PC-3 (cell line): Measurements from ENCODE around the gene CERK. TPM values are rescaled to one million over a fixed set of nuclear protein-coding genes. Genes with fewer than 3 reads are reported as not detected.

Source experiments
- ATAC-seq: fragments of 200-7000 bp; cut with Tn5 transposase; 2 replicates; pipeline ENCODE4 v1.9.1; 2020; ENCODE audit warnings: mild to moderate bottlenecking, moderate library complexity
- BruUV-seq: library from RNA; stranded (reverse); fragments of 400-500 nt; replicated peaks from 2 replicates; lab custom pipeline; 2021; lab: Mats Ljungman, UMichigan
- CTCF ChIA-PET: fragments of 300-600 bp; sonication (Branson Sonifier 250); formaldehyde crosslinking; loops from one replicate; lab custom pipeline; 2022; ENCODE audit warnings: antibody characterized with exemption; lab: Charles Lee
- POLR2A ChIA-PET: fragments of 300-600 bp; sonication (Branson Sonifier 250); formaldehyde crosslinking; loops from one replicate; lab custom pipeline; 2022; ENCODE audit warnings: antibody characterized with exemption; ENCODE audit not compliant: unreplicated experiment; lab: Charles Lee
- DNase-seq: peaks from one replicate; pipeline ENCODE4 v3.0.0-alpha.2; 2015
- H2AFZ ChIP-seq: fragments of 300-600 bp; sonication (generic); 2 replicates; pipeline ENCODE4 v1.6.0; 2016; ENCODE audit warnings: antibody characterized with exemption, low read length
- H3F3A ChIP-seq: fragments of 300-600 bp; sonication (generic); one replicate; pipeline ENCODE4 v1.6.0; 2017; ENCODE audit warnings: antibody characterized with exemption, low read length, control low read depth, mild to moderate bottlenecking; ENCODE audit not compliant: unreplicated experiment
- H3K27ac ChIP-seq: fragments of 300-600 bp; sonication (generic); 2 replicates; pipeline ENCODE4 v1.5.1; 2016; ENCODE audit warnings: mild to moderate bottlenecking, low read length
- H3K27me3 ChIP-seq: fragments of 300-600 bp; sonication (generic); 2 replicates; pipeline ENCODE4 v1.6.1; 2016; ENCODE audit warnings: low read length, mixed read lengths
- H3K36me3 ChIP-seq: fragments of 300-600 bp; sonication (generic); 2 replicates; pipeline ENCODE4 v1.6.1; 2016; ENCODE audit warnings: low read depth, mixed run types, low read length, mixed read lengths
- H3K4me1 ChIP-seq: fragments of 300-600 bp; sonication (generic); 2 replicates; pipeline ENCODE4 v1.5.1; 2016; ENCODE audit warnings: low read length; ENCODE audit not compliant: insufficient read depth
- H3K4me2 ChIP-seq: fragments of 300-600 bp; sonication (generic); 2 replicates; pipeline ENCODE4 v1.6.0; 2016; ENCODE audit warnings: low read length
- H3K4me3 ChIP-seq: fragments of 300-600 bp; sonication (generic); 2 replicates; pipeline ENCODE4 v1.5.1; 2016; ENCODE audit warnings: mild to moderate bottlenecking, low read length, mixed read lengths
- H3K79me2 ChIP-seq: fragments of 300-600 bp; sonication (generic); 2 replicates; pipeline ENCODE4 v1.6.1; 2017; ENCODE audit warnings: low read length, mixed read lengths
- H3K9ac ChIP-seq: fragments of 300-600 bp; sonication (generic); 2 replicates; pipeline ENCODE4 v1.6.0; 2016; ENCODE audit warnings: mild to moderate bottlenecking, low read length
- H3K9me2 ChIP-seq: fragments of 300-600 bp; sonication (generic); replicated peaks from 2 replicates; pipeline ENCODE4 v1.6.1; 2016; ENCODE audit warnings: mixed run types, low read length, mixed read lengths
- H3K9me3 ChIP-seq: fragments of 300-600 bp; sonication (generic); 2 replicates; pipeline ENCODE4 v1.6.1; 2016; ENCODE audit warnings: low read length, mixed read lengths
- H4K20me1 ChIP-seq: fragments of 300-600 bp; sonication (generic); 2 replicates; pipeline ENCODE4 v1.6.1; 2016; ENCODE audit warnings: low read length, mixed read lengths
- EZH2 ChIP-seq: fragments of 300-600 bp; sonication (generic); IDR thresholded peaks from one replicate; pipeline ENCODE4 v1.6.1; 2017; ENCODE audit warnings: antibody characterized with exemption, mild to moderate bottlenecking, low read length; ENCODE audit not compliant: unreplicated experiment
- EZH2phosphoT487 ChIP-seq: fragments of 300-600 bp; sonication (generic); IDR thresholded peaks from 2 replicates; pipeline ENCODE4 v1.6.1; 2018; ENCODE audit warnings: mild to moderate bottlenecking, antibody characterized with exemption, low read length, borderline replicate concordance
- intact Hi-C: fragments of 100-400 bp; cut with micrococcal nuclease; formaldehyde crosslinking; loops from 2 replicates; pipeline ENCODE4 v1.9.0; 2023
- total RNA-seq: library from RNA; depleted of rRNA; stranded (reverse); fragments of >200 nt; gene quantifications from 2 replicates; pipeline ENCODE4 v1.2.3, GENCODE V29; 2014
- TF ChIP-seq, protein P1 (sequence below): fragments of 300-600 bp; sonication (generic); conservative IDR thresholded peaks from 2 replicates; pipeline ENCODE4 v1.5.1; 2017; ENCODE audit warnings: antibody characterized with exemption, low read depth, mild to moderate bottlenecking, low read length

Gene CERK
- total RNA-seq, 1 experiment from 2014 or later, result 21.6 TPM

DNA sequence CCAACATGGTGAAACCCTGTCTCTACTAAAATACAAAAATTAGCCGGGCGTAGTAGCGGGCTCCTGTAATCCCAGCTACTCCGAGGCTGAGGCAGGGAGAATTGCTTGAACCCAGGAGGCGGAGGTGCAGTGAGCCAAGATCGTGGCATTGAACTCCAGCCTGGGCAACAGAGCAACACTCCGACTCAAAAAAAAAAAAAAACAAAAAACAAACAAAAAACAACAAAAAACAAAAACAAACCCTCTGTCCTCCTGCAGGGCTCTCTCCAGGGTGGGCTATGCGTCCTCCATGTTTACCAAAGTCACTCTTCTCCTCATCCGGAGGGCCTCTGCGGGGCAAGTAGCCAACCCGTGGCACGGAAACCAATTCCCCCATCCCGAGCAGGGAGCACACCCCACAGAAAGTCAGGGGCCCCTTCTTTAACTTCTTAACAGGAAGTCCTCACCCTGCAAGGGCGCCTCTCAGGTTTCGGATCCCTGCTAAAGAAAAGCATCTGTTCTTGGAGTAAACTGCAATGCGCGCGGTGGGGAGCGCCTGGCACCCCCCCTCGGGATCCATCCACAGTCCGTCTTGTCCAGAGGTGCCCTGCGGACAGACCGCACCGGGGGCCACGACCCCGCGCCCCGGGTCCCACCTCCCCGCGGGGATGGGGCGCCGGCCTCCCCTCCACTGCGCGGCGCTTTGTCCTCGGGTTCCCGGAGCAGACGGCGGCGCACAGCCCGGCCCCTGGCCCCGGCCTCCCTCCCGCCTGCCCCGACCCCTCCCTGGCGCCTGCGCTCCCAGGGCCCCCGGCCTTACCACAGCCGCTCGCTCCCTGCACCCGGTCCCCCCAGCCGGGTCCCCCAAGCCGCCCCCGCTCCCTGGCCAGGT lies 712 bp downstream of the CERK start:
- no peaks in the 10 kb centered on the region for H3K36me3 ChIP-seq
- H3K27me3 ChIP-seq, result no peaks in the 10 kb centered on the region
- H3K79me2 ChIP-seq, result peaks cover 22% of the 10 kb centered on the region
- H3K27ac ChIP-seq, result no peak overlapping the region
- H3K4me1 ChIP-seq, result peaks cover 5% of the 10 kb centered on the region
- ATAC-seq (peak; percentile 53), DNase-seq (peak; percentile 5)
- no peaks in the 10 kb centered on the region for H3K9me2 ChIP-seq
- peak overlapping the region; percentile 94 for H3K4me2 ChIP-seq
- TF ChIP-seq EZH2, result no peak
- TF ChIP-seq, protein P1, sequence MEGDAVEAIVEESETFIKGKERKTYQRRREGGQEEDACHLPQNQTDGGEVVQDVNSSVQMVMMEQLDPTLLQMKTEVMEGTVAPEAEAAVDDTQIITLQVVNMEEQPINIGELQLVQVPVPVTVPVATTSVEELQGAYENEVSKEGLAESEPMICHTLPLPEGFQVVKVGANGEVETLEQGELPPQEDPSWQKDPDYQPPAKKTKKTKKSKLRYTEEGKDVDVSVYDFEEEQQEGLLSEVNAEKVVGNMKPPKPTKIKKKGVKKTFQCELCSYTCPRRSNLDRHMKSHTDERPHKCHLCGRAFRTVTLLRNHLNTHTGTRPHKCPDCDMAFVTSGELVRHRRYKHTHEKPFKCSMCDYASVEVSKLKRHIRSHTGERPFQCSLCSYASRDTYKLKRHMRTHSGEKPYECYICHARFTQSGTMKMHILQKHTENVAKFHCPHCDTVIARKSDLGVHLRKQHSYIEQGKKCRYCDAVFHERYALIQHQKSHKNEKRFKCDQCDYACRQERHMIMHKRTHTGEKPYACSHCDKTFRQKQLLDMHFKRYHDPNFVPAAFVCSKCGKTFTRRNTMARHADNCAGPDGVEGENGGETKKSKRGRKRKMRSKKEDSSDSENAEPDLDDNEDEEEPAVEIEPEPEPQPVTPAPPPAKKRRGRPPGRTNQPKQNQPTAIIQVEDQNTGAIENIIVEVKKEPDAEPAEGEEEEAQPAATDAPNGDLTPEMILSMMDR, result no peak
- no peak for TF ChIP-seq EZH2phosphoT487
- BruUV-seq, result no TSS peak
- no peaks in the 10 kb centered on the region for H4K20me1 ChIP-seq
- intact Hi-C loops, result no loop called here
- ChIA-PET CTCF (no interaction called here), POLR2A (no interaction called here)
- no peaks in the 10 kb centered on the region for H3K9me3 ChIP-seq
- peak overlapping the region; percentile 50; the same call in 1 of the 2 replicates for H3K9ac ChIP-seq
- H3F3A ChIP-seq, result no peaks in the 10 kb centered on the region
- peak overlapping the region; percentile 76 for H2AFZ ChIP-seq
- peak overlapping the region; percentile 69 for H3K4me3 ChIP-seq

GRCh38 chr22:46736705-46737104 lies 1.3 kb downstream of the CERK start:
- Histone ChIP-seq H4K20me1 (no peaks in the 10 kb centered on the region), H3K4me2 (peak overlapping the region; percentile 94), H3K9me2 (no peaks in the 10 kb centered on the region), H3K4me3 (peak overlapping the region; percentile 69), H3K9me3 (no peaks in the 10 kb centered on the region), H3K27me3 (no peaks in the 10 kb centered on the region), H3K4me1 (no peaks in the 10 kb centered on the region), H3K36me3 (no peaks in the 10 kb centered on the region), H3K79me2 (peaks cover 22% of the 10 kb centered on the region), H3K27ac (no peak overlapping the region), H3K9ac (no peak overlapping the region), H3F3A (no peaks in the 10 kb centered on the region), H2AFZ (no peak overlapping the region)
- DNase-seq, result no peak
- BruUV-seq, result no TSS peak
- CTCF ChIA-PET, result no interaction called here
- intact Hi-C loops, result no loop called here
- TF ChIP-seq EZH2 (no peak), EZH2phosphoT487 (no peak)
- TF ChIP-seq, protein P1, result no peak
- ATAC-seq, result no peak
- POLR2A ChIA-PET, result no interaction called here
